Measurements from ENCODE around the gene BMP2K.

DNA sequence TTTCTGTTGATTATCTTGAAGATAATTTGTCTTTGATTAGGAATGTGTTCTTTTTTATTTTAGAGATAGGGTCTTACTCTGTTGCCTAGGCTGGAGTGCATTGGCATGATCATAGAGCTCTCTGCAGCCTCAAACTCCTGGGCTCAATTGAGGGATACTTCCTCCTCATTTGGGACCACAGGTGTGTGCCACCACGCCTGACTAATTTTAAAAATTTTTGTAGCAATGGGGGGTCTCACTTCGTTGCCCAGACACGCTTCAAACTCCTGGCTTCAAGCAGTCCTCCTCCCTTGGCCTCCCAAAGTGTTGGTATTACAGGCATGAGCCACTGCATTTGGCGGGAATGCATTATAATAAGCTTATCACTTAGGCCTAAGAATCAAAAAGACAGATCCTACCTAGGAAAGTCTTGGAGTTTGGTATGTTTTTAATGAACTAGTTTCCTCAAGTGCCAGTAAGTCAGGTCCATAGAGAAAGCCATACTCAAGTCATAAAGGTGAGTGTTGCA is 21.7 kb downstream of the BMP2K start:
- TF ChIP-seq, protein P1, sequence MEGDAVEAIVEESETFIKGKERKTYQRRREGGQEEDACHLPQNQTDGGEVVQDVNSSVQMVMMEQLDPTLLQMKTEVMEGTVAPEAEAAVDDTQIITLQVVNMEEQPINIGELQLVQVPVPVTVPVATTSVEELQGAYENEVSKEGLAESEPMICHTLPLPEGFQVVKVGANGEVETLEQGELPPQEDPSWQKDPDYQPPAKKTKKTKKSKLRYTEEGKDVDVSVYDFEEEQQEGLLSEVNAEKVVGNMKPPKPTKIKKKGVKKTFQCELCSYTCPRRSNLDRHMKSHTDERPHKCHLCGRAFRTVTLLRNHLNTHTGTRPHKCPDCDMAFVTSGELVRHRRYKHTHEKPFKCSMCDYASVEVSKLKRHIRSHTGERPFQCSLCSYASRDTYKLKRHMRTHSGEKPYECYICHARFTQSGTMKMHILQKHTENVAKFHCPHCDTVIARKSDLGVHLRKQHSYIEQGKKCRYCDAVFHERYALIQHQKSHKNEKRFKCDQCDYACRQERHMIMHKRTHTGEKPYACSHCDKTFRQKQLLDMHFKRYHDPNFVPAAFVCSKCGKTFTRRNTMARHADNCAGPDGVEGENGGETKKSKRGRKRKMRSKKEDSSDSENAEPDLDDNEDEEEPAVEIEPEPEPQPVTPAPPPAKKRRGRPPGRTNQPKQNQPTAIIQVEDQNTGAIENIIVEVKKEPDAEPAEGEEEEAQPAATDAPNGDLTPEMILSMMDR (IDR thresholded peaks at IDR 0.05): no peak
- TF ChIP-seq POLR2A (IDR thresholded peaks at IDR 0.05): no peak
